ENCODE data around the gene BANK1. TPM values are rescaled to one million over a fixed set of nuclear protein-coding genes. Genes with fewer than 3 reads are reported as not detected.

The BANK1 gene
- total RNA-seq, 2 experiments from 2014 or later = 1.3 to 1.6 TPM

- DNase-seq = no peak
- no peaks in the 10 kb centered on the region for H3K27me3 Mint-ChIP-seq
- no peak overlapping the region for H3K4me3 Mint-ChIP-seq
- peaks cover 23% of the 10 kb centered on the region for H3K9me3 Mint-ChIP-seq
- H3K4me1 Mint-ChIP-seq = no peaks in the 10 kb centered on the region
- no peak overlapping the region for H3K27ac Mint-ChIP-seq
- H3K36me3 Mint-ChIP-seq = peaks cover 2% of the 10 kb centered on the region
Observed at GRCh38 chr4:102104278-102104677, 313.7 kb downstream of the BANK1 start.

DNA sequence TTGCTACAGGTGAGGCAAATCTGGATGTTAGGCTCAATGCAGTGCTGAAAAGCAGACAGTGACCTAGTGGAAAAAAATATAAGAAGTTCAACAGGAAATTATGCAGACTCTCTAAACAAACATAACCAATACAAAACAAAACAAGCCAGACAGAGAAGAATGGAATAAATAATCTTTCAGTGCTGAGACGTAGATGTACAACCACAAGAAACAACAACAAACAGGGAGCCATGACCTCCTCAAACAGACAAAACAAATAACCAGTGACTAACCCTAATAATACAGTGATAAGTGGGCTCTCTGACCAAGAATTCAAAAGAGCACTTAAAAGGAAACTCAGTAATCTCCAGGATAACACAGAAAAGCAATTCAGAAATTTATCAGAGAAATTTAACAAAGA is 315.5 kb downstream of the BANK1 start:
- DNase-seq = no peak
- Mint-ChIP-seq H3K4me3 (no peak overlapping the region), H3K4me1 (no peaks in the 10 kb centered on the region), H3K9me3 (peaks cover 23% of the 10 kb centered on the region), H3K27me3 (no peaks in the 10 kb centered on the region), H3K27ac (no peak overlapping the region), H3K36me3 (peaks cover 2% of the 10 kb centered on the region)

- Mint-ChIP-seq H3K4me1 (no peaks in the 10 kb centered on the region), H3K27ac (no peak overlapping the region), H3K4me3 (no peak overlapping the region), H3K36me3 (no peaks in the 10 kb centered on the region), H3K9me3 (peaks cover under 1% of the 10 kb centered on the region), H3K27me3 (no peaks in the 10 kb centered on the region)
- DNase-seq = no peak
Observed at GRCh38 chr4:102114118-102114630, 323.6 kb downstream of the BANK1 start.

GRCh38 chr4:102116121-102116520 is 325.6 kb downstream of the BANK1 start:
- no peak for DNase-seq
- H3K9me3 Mint-ChIP-seq = peaks cover 4% of the 10 kb centered on the region
- H3K36me3 Mint-ChIP-seq = peaks cover 2% of the 10 kb centered on the region
- H3K4me1 Mint-ChIP-seq = no peaks in the 10 kb centered on the region
- no peak overlapping the region for H3K27ac Mint-ChIP-seq
- no peaks in the 10 kb centered on the region for H3K27me3 Mint-ChIP-seq
- no peak overlapping the region for H3K4me3 Mint-ChIP-seq

GRCh38 chr4:102120846-102121245 is 330.3 kb downstream of the BANK1 start:
- Mint-ChIP-seq H3K4me1 (no peaks in the 10 kb centered on the region), H3K36me3 (peaks cover 4% of the 10 kb centered on the region), H3K9me3 (peaks cover 17% of the 10 kb centered on the region), H3K27ac (no peak overlapping the region), H3K4me3 (no peak overlapping the region), H3K27me3 (peaks cover 5% of the 10 kb centered on the region)
- no peak for DNase-seq

All from activated naive CD8-positive, alpha-beta T cell treated with anti-CD3 and anti-CD28 coated beads for 36 hours (primary cell).